Measurements from ENCODE around the gene GP1BA. TPM values are rescaled to one million over a fixed set of nuclear protein-coding genes. Genes with fewer than 3 reads are reported as not detected.

GP1BA gene
- polyA plus RNA-seq, 1 donor from 2014 or later, result not detected

- H3K9me2 ChIP-seq (ENCODE audit: insufficient read depth, low read length), result no peaks in the 10 kb centered on the region
- TF ChIP-seq POLR2AphosphoS5 (IDR thresholded peaks at IDR 0.05), result no peak
- no peak for TF ChIP-seq EZH2 (IDR thresholded peaks at IDR 0.05; ENCODE audit: borderline replicate concordance, insufficient read depth, low read length, poor library complexity, severe bottlenecking)
- no peak for TF ChIP-seq TAF1 (IDR thresholded peaks at IDR 0.05; ENCODE audit: low read depth)
- TF ChIP-seq REST (IDR thresholded peaks at IDR 0.05; ENCODE audit: borderline replicate concordance), result no peak
- no peak for TF ChIP-seq SMC3 (conservative IDR thresholded peaks at IDR 0.05; ENCODE audit: poor library complexity)
- TF ChIP-seq MXI1 (conservative IDR thresholded peaks at IDR 0.05; ENCODE audit: poor library complexity, severe bottlenecking), result no peak
- no peak for TF ChIP-seq EP300 (conservative IDR thresholded peaks at IDR 0.05; ENCODE audit: poor library complexity, severe bottlenecking)
- TF ChIP-seq CTCF (IDR thresholded peaks at IDR 0.05; ENCODE audit: poor library complexity, severe bottlenecking), result no peak
- no peak for TF ChIP-seq RAD21 (conservative IDR thresholded peaks at IDR 0.05)
- H3K27ac ChIP-seq (ENCODE audit: low read length), result no peak overlapping the region
- H3K9ac ChIP-seq (ENCODE audit: low read length), result no peak overlapping the region
- H3K9me3 ChIP-seq (ENCODE audit: low read length), result no peaks in the 10 kb centered on the region
- H2AFZ ChIP-seq (ENCODE audit: low read depth, low read length), result no peak overlapping the region
- H3K4me2 ChIP-seq (ENCODE audit: low read length), result no peak overlapping the region
- H3K27me3 ChIP-seq (ENCODE audit: insufficient read depth, low read depth, low read length), result no peaks in the 10 kb centered on the region
- H4K20me1 ChIP-seq (ENCODE audit: insufficient read depth), result no peaks in the 10 kb centered on the region
- H3K4me3 ChIP-seq (ENCODE audit: low read length), result no peak overlapping the region
- no peaks in the 10 kb centered on the region for H3F3A ChIP-seq (ENCODE audit: insufficient read depth, low read length, poor library complexity, severe bottlenecking)
- H3K36me3 ChIP-seq (ENCODE audit: insufficient read depth, low read length), result no peaks in the 10 kb centered on the region
- H3K79me2 ChIP-seq (replicated peaks; ENCODE audit: insufficient read depth, low read length), result no peaks in the 10 kb centered on the region
Measured at GRCh38 chr17:4978726-4979125, 46.6 kb downstream of the GP1BA start.

- no peaks in the 10 kb centered on the region for H3K9me2 ChIP-seq (ENCODE audit: insufficient read depth, low read length)
- no peaks in the 10 kb centered on the region for H3K36me3 ChIP-seq (ENCODE audit: insufficient read depth, low read length)
- no peak overlapping the region for H3K27ac ChIP-seq (ENCODE audit: low read length)
Measured at GRCh38 chr17:4980644-4981216, 48.7 kb downstream of the GP1BA start.

More at GRCh38 chr17:4980644-4981216, 48.7 kb downstream of the GP1BA start:
- H3K9me3 ChIP-seq (ENCODE audit: low read length), result no peaks in the 10 kb centered on the region
- no peaks in the 10 kb centered on the region for H3K27me3 ChIP-seq (ENCODE audit: insufficient read depth, low read depth, low read length)
- TF ChIP-seq CTCF (IDR thresholded peaks at IDR 0.05; ENCODE audit: poor library complexity, severe bottlenecking) (peak; percentile 74), EP300 (conservative IDR thresholded peaks at IDR 0.05; ENCODE audit: poor library complexity, severe bottlenecking) (no peak), TAF1 (IDR thresholded peaks at IDR 0.05; ENCODE audit: low read depth) (no peak), RAD21 (conservative IDR thresholded peaks at IDR 0.05) (peak; percentile 65), MXI1 (conservative IDR thresholded peaks at IDR 0.05; ENCODE audit: poor library complexity, severe bottlenecking) (no peak), SMC3 (conservative IDR thresholded peaks at IDR 0.05; ENCODE audit: poor library complexity) (peak; percentile 79), POLR2AphosphoS5 (IDR thresholded peaks at IDR 0.05) (no peak)
- no peak overlapping the region for H2AFZ ChIP-seq (ENCODE audit: low read depth, low read length)
- no peaks in the 10 kb centered on the region for H4K20me1 ChIP-seq (ENCODE audit: insufficient read depth)
- no peak overlapping the region for H3K9ac ChIP-seq (ENCODE audit: low read length)
- no peaks in the 10 kb centered on the region for H3K79me2 ChIP-seq (replicated peaks; ENCODE audit: insufficient read depth, low read length)
- H3K4me3 ChIP-seq (ENCODE audit: low read length), result no peak overlapping the region
- no peak overlapping the region for H3K4me2 ChIP-seq (ENCODE audit: low read length)
- no peaks in the 10 kb centered on the region for H3F3A ChIP-seq (ENCODE audit: insufficient read depth, low read length, poor library complexity, severe bottlenecking)
